Measurements from ENCODE around the gene HYAL2.
A peak's percentile ranks its signal among the peaks of the same experiment; 100 is the strongest.

Gene HYAL2, protein sequence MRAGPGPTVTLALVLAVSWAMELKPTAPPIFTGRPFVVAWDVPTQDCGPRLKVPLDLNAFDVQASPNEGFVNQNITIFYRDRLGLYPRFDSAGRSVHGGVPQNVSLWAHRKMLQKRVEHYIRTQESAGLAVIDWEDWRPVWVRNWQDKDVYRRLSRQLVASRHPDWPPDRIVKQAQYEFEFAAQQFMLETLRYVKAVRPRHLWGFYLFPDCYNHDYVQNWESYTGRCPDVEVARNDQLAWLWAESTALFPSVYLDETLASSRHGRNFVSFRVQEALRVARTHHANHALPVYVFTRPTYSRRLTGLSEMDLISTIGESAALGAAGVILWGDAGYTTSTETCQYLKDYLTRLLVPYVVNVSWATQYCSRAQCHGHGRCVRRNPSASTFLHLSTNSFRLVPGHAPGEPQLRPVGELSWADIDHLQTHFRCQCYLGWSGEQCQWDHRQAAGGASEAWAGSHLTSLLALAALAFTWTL

DNA sequence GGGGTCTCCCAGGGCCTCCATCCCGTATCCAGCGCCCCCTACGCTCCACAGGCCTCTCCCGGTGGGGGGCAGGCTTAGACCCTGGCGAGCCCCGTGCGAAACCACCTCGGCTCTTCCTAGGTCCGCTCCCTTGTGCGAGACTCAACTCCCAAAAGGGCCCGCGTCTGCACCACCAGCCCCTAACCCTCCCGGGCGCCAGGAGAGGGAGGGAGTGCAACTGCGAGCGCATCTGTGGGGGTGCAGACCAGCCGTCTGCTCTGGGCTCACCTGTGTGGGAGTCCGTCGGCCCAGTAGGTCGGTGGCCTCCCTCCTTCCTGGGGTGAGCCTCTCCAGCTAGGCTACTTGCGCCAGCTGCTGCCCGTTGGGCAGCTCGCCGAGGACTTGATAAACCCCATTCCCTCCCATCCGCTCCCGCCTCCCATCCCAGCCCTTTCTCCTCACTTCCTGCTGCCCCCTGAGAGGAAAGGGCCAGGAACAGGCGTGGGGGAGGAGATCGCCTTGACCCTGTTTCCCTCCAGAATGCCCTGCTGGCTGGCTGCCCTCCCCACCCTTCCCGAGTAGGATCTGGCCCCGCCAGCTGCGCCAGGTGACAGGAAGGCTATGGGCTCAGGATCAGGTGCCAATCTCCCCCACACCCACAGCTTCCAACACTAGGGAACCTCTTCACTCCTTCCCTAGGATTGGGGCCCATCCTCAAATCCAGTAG, at the start of gene HYAL2:
Gene HYAL2 (minus strand): TSS at position 360 of the 706 bp plus-strand sequence. CDS start 2,256 bp downstream, outside the sequence.
- DNase-seq, result no peak

DNA sequence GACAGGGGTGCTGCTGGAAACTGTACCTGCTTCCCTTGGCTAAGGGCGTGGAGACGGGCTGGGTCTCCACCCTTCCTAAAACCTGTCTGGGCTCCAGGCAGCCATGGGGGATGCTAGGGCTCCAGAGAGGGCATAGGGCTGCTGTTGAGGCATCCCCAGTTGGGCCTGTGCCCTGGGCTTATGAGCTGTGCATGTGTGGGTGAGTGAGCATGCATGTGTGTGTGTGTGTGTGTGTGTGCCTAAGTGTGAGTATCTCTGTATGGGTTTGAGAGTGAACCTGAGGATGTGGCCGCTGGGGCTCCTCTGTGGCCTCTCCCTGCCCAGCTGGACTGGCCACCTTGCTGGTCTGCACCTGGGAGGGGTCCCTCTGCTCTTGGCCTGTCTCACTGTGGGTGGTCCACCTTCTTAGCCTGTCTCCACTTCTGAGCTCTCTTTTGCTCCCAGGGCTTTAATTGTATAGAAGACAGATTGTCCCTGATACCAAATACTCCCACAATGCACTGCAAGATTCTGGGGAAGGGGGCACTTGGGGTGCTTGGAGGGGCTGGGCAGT, 48.7 kb upstream of the HYAL2 start:
- DNase-seq, result no peak

DNA sequence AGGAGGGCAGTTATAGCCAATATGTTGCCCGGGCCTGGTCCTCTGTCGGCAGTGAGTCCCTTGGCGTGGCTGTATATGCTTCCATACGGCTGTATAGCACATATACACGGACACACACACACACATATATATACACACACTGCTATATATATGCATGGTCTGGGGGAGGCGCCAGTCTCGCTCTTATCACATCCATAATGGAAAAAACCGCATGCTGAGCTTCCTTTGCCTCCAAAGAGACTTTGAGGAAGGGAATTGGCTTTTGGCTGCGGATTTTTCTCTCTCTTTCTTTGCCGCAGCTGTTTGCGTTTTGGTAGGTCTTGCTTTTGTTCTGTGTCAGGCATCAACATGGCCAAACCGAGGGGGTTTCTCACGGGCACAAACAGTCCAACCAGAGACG, 48.0 kb upstream of the HYAL2 start:
- no peak for DNase-seq

DNA sequence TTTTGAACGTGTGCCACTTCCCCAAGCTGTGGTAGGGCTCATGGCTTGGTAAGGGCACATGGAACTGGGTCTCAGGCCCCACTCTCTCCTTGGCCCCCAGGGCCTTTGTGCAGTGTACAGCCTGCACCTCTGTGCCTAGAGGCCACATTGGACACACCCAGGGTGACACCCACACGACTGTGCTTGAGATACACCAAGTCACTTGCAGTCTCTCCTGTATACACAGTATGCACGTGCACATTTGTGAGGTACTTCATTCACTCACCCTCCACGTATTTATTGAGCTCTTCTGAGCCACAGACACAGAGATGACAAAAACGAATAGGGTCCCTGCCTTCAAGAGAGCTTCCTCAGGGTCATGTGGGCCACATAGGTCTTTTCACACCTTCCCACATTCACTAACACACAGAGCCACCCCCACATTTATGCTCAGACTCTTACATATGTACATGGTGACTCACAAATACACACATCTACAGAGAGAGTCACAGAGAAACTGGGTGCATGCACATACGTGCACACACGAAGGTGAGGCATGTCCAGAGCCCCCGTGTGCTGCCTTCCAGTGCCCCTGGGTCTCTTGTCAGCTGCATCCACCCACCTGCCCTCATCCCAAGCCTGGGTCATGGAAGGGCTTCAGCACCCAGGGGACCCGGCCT, 46.6 kb upstream of the HYAL2 start:
- DNase-seq, result no peak

GRCh38 chr3:50365842-50366220, 43.3 kb upstream of the HYAL2 start:
- no peak for DNase-seq

- no peak for DNase-seq
These were observed 42.7 kb upstream of the HYAL2 start for GRCh38 chr3:50365080-50365841.

GRCh38 chr3:50364573-50365079, 42.1 kb upstream of the HYAL2 start:
- DNase-seq, result no peak

GRCh38 chr3:50359760-50360110, 37.2 kb upstream of the HYAL2 start:
- DNase-seq, result no peak

DNA sequence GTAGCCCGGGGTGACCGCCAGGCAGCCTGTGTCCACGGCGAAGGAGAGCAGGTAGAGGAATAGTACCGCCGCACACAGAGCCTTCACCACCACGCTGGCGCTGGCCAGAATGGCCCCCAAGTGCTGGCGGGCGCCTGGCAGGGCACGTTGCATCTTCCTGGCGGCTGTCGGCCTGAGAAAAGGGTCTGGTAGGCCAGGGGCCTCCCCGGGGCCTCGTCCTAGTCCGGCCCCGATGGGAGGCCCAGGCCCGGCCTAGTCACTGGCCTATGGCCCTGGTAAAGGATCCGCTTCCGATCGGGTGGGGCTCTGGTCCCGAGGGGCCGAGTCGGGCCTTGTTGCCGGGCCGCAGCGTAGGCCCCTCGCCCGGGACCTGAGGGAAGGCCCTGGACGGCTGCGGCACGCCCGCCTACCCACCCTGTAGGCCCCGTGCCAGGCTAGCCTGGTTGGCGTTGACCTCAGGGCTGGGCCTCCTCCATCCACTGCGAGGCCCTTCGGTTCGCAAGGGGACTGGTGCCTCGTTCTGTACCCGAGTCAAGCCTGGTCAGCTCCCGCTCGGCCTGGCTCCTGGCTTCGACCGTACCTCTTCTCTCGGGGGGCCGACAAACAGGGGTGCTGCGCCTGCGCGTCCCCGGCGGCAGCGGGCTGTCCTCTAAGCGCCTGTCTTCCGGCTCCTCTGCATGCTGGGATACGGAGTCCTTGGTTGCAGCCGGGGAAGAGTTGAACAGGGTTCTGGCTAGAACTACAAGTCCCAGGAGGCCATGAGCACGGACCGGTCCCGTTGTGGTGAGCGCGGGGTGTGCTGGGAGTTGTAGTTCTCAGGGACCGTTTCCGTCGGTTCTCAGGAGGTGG, 36.6 kb upstream of the HYAL2 start, which contains the start of gene TMEM115:
Gene TMEM115 (minus strand): TSS at position 611 of the 849 bp plus-strand sequence. CDS start 458 bp downstream, at position 153.
- DNase-seq, result peak; percentile 99

GRCh38 chr3:50358355-50358910, 35.9 kb upstream of the HYAL2 start:
- DNase-seq, result no peak

GRCh38 chr3:50357481-50357880, 34.9 kb upstream of the HYAL2 start:
- DNase-seq, result no peak

- DNase-seq, result no peak
These were observed 34.0 kb upstream of the HYAL2 start for GRCh38 chr3:50356553-50356952.

- DNase-seq, result no peak
These were observed 33.4 kb upstream of the HYAL2 start for GRCh38 chr3:50355829-50356552.

DNA sequence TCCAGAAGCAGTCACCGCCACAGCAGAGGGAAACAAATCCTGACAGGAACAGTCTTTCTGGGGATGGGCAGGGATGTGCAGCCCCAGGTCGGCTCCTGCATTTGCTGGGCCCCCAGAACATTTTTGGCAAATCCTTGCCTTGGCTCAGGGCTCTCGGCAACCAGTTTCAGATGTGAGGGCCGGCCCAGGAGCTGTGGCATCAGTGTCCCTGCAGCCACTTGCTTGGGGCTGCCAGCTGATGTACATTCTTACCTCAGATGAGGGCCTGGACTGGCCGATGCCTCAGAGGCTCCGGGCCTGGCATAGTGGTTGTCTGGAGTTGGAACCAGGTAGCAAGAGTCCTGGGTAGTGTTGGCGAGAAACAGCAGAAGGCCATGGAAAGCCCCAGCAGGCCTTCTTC, 32.3 kb upstream of the HYAL2 start:
- no peak for DNase-seq

- no peak for DNase-seq
These were observed 31.7 kb upstream of the HYAL2 start for GRCh38 chr3:50354186-50354764.

- no peak for DNase-seq
These were observed 30.9 kb upstream of the HYAL2 start for GRCh38 chr3:50353245-50354004.

DNA sequence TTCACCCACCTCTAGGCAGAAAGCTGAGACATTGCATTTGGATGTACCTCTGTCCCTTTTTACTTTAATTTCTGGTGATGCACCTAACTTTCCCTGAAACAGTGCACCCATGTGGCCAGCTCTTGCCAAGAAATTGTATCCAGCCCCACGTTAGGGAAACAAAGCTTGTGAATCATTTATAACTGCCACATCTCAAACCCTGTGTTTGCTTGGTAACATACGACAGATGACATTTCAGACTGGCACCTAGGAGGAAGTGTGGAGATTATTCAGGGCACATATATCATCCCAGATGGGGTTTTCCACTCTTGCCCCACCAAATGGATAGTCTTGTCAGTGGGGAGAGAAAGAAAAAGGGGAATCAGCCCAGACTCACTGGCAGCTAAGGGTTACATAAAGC, 30.2 kb upstream of the HYAL2 start:
- DNase-seq, result no peak

DNA sequence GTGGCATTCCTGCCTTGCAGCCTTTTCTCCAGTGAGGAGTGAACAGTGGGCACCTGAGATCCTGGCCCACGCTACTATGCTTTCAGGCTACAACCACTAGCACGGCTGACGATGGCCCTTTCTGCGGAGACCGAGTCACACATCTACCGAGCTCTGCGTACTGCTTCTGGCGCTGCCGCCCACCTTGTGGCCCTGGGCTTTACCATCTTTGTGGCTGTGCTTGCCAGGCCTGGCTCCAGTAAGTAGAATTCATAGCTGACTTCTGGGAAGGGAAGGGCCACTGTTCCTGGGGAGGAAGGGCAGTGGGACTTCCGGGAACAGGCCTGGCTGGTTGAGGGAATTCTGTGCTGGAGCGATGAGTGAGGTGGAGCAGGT, 28.8 kb upstream of the HYAL2 start:
- no peak for DNase-seq

Measured in SIG-M5 (cell line).